ENCODE results near the gene DPP6. TPM values are rescaled to one million over a fixed set of nuclear protein-coding genes. Genes with fewer than 3 reads are reported as not detected.

The DPP6 gene
- total and polyA plus RNA-seq, 7 donors, result 0.18 to 1.8 (median 0.57) TPM

DNA sequence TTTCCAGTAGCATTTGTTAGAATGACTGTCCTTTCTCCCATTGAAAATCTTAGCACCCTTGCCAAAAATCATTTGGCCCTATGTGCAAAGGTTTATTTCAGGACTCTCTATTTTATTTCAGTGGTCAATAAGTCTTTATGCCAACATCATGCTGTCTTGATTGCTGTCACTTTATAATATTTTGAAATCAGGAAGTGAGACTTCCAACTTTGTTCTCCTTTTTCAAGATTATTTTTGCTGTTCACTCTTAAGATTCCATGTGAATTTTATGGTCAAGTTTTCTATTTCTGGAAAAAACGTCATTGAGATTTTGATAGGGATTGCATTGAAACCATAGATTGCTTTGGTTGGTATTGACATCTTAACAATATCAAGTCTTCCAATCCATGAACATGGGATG, 885.6 kb downstream of the DPP6 start:
- DNase-seq, result no peak
- Histone ChIP-seq H3K4me3 (no peak overlapping the region), H3K27me3 (ENCODE audit: insufficient read depth in 3 of 3, low read length in 2 of 3) (no peaks in the 10 kb centered on the region), H3K9me3 (no peaks in the 10 kb centered on the region), H3K36me3 (ENCODE audit: insufficient read depth in 1 of 2, low read depth in 1 of 2) (peaks cover 0 to 7% of the 10 kb centered on the region in 2 donors), H3K4me1 (no peaks in the 10 kb centered on the region), H3K27ac (no peak overlapping the region)
- intact Hi-C loops (cut with DNase I), result no loop called here
- WGBS, 3 donors, result 54 to 77% (median 76%) methylated on average over 1 of the region's 1 CpG
- no peak for ATAC-seq
- TF ChIP-seq, protein P1, sequence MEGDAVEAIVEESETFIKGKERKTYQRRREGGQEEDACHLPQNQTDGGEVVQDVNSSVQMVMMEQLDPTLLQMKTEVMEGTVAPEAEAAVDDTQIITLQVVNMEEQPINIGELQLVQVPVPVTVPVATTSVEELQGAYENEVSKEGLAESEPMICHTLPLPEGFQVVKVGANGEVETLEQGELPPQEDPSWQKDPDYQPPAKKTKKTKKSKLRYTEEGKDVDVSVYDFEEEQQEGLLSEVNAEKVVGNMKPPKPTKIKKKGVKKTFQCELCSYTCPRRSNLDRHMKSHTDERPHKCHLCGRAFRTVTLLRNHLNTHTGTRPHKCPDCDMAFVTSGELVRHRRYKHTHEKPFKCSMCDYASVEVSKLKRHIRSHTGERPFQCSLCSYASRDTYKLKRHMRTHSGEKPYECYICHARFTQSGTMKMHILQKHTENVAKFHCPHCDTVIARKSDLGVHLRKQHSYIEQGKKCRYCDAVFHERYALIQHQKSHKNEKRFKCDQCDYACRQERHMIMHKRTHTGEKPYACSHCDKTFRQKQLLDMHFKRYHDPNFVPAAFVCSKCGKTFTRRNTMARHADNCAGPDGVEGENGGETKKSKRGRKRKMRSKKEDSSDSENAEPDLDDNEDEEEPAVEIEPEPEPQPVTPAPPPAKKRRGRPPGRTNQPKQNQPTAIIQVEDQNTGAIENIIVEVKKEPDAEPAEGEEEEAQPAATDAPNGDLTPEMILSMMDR (IDR thresholded peaks at IDR 0.05), result no peak

DNA sequence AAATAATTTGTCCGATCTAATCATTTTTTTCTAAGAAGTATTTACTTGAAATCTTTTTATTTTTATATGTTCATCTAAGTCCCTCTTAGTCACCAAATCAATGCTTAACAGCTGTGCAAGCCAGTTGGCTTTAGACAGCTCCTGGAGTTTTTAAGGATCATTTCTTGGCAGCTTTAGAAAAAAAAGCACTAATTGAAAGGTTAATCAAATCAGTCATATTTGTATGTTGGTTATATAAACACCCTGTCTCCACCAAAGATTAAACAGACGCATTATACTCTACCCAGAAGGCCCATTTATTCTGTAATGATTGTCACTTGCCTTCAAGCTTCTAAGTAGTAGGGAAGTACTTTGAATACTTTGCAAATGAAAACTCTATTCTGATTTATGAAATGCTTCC, 890.5 kb downstream of the DPP6 start:
- H3K36me3 ChIP-seq (ENCODE audit: insufficient read depth in 1 of 2, low read depth in 1 of 2), result peaks cover 0 to 56% of the 10 kb centered on the region in 2 donors
- intact Hi-C loops (cut with DNase I), result no loop called here
- no peak for ATAC-seq
- no peaks in the 10 kb centered on the region for H3K4me1 ChIP-seq
- H3K9me3 ChIP-seq, result no peaks in the 10 kb centered on the region
- H3K4me3 ChIP-seq, result no peak overlapping the region
- H3K27ac ChIP-seq, result no peak overlapping the region
- no peaks in the 10 kb centered on the region for H3K27me3 ChIP-seq (ENCODE audit: insufficient read depth in 3 of 3, low read length in 2 of 3)
- TF ChIP-seq, protein P1 (IDR thresholded peaks at IDR 0.05), result no peak
- WGBS, 3 donors, result 74 to 80% (median 78%) methylated on average over 2 of the region's 2 CpGs
- DNase-seq, result no peak
